ENCODE measurements around the gene PCDHGC4.

PCDHGC4 gene

DNA sequence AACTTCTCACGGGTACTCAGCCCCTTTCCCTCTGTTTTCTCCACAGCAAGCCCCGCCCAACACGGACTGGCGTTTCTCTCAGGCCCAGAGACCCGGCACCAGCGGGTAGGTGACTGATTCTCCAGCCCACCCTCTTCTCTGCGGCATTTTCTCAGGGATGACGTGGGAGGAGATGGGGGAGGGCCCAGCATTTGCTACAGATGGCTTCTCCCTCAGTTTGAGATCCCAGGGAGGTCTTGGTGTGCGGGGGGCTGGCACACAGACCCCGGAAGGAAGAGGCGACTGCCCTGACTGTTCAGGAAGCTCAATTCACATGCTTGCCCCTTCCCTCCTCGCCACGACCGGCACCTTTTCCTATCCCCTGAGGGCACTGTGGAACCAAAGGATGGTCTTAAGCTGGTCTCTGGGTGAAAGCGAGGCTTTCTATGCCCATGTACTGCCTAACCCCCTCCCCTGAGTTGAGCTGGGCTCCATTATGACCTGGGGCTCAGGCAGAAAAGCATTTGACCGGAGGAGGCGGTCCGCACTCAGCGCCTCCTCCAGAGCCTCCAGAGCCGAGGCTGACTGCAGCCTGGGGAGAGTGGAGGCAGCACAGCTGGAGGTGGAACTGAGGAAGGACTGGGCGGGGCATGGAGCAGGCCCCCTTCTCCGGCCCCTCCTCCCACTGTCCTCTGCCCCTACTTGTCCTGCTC lies 10.1 kb downstream of the PCDHGC4 start:
- TF ChIP-seq, protein P1, sequence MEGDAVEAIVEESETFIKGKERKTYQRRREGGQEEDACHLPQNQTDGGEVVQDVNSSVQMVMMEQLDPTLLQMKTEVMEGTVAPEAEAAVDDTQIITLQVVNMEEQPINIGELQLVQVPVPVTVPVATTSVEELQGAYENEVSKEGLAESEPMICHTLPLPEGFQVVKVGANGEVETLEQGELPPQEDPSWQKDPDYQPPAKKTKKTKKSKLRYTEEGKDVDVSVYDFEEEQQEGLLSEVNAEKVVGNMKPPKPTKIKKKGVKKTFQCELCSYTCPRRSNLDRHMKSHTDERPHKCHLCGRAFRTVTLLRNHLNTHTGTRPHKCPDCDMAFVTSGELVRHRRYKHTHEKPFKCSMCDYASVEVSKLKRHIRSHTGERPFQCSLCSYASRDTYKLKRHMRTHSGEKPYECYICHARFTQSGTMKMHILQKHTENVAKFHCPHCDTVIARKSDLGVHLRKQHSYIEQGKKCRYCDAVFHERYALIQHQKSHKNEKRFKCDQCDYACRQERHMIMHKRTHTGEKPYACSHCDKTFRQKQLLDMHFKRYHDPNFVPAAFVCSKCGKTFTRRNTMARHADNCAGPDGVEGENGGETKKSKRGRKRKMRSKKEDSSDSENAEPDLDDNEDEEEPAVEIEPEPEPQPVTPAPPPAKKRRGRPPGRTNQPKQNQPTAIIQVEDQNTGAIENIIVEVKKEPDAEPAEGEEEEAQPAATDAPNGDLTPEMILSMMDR (IDR thresholded peaks at IDR 0.05; ENCODE audit: insufficient read depth, low read depth, low read length, missing control alignments): no peak
- DNase-seq (ENCODE audit: low read depth): no peak
- no peak overlapping the region for H3K4me3 ChIP-seq (ENCODE audit: low read length)

DNA sequence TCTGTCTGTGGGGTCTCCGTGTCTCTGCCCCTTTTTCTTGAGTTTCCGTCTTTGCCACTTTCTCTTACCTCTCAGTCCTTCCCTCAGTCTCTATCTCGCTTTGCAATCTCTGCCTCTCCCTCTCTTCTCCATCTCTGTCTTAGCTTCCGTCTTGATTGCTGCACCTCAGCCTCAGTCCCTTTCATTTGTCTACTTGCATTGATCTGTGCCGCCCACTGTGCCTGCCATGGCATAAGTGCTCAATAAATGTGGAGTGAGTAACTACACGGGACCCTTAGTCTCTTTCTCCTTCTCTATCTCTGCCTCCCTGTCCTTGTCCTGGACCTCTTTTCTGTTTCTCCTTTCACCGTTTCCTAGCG lies 10.6 kb downstream of the PCDHGC4 start:
- TF ChIP-seq, protein P1 (IDR thresholded peaks at IDR 0.05; ENCODE audit: insufficient read depth, low read depth, low read length, missing control alignments): no peak
- no peak for DNase-seq (ENCODE audit: low read depth)
- no peak overlapping the region for H3K4me3 ChIP-seq (ENCODE audit: low read length)

DNA sequence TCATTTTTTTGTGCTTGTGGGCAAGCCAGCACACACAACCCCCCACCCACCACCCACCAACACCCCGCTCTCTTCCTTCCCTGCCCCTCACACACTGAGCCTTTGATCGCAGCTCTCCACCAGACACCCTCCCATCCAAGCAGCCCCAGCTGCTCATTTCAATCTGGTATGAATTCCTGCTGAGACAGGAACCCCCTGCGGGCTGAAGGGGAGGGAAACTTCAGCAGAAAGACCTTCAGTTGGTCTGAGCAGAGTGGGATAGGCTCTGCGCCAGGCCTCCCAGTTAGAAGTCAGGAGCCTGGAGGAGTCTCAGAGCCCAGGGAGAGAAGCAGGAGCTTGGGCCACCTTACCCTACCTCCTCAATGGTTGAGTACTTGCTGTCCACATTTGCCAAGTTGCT lies 11.2 kb downstream of the PCDHGC4 start:
- no peak for DNase-seq (ENCODE audit: low read depth)
- TF ChIP-seq, protein P1 (IDR thresholded peaks at IDR 0.05; ENCODE audit: insufficient read depth, low read depth, low read length, missing control alignments): no peak

DNA sequence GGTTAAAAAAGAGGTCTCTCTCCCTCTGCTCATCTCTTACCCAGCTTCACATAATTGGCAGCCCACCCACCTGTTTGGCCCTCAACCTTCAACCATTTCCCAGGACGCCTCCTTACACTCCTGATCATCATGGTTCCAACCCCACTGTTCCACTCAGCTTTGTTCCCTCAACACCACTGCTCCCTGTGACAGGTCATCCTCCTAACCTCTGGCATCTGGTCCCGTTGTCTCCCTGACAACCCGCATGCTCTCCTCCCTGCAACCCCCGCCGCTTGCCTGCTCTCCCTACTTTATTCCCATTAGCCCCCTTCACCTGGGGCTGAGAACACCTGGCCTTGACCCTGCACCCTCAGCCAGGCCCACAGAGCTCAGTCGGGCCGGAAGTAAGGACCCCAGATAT lies 16.9 kb downstream of the PCDHGC4 start:
- DNase-seq (ENCODE audit: low read depth): no peak
- H3K4me3 ChIP-seq (ENCODE audit: low read length): no peak overlapping the region
- TF ChIP-seq, protein P1 (IDR thresholded peaks at IDR 0.05; ENCODE audit: insufficient read depth, low read depth, low read length, missing control alignments): no peak

More for the DNA sequence above, 11.2 kb downstream of the PCDHGC4 start:
- H3K4me3 ChIP-seq (ENCODE audit: low read length): no peak overlapping the region

DNA sequence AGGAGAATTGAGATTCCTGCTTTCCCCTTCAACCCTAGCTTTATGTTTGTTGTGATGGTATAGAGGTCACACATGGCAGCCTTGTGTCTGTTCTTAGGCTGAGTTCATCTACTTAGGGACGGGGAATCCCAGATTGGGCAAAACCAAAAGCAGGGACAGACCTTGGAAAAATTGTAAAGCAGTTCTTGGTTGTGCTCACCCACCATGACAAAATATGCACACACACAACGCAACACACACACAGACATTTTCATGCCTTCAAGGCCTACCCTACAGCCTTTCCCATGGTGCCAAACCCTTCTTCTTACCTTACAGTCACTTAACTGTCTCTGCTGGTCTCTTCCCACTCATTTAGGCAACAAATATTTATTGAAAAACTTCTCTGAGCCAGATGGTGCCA lies 18.9 kb downstream of the PCDHGC4 start:
- no peak for DNase-seq (ENCODE audit: low read depth)
- H3K4me3 ChIP-seq (ENCODE audit: low read length): no peak overlapping the region
- TF ChIP-seq, protein P1 (IDR thresholded peaks at IDR 0.05; ENCODE audit: insufficient read depth, low read depth, low read length, missing control alignments): no peak

DNA sequence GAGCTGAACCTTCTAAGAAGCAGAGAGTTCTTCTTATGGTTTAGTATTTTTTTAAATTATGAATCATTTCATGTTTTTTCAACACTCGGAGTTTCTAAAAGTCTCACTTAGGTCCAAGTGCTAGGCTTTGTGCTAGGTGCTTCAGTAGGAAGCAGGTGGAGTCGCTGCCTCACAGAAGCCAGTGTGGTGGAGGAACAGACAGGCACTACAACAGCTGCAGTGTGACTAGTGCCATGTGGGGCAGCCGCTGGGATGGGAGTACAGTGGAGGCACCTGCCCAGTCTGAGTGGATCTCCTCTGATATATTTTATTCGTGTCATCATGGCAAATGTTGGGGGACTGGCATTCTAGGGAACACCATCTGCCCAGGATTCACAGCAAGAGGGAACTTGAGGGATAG lies 19.4 kb downstream of the PCDHGC4 start:
- no peak overlapping the region for H3K4me3 ChIP-seq (ENCODE audit: low read length)
- TF ChIP-seq, protein P1 (IDR thresholded peaks at IDR 0.05; ENCODE audit: insufficient read depth, low read depth, low read length, missing control alignments): no peak
- no peak for DNase-seq (ENCODE audit: low read depth)
